ENCODE measurements around the gene NUTM2D.
"Not testable (repeated sequence)": the region's sequence is repeated elsewhere in the genome, so short reads cannot be mapped to it uniquely, and the experiment has no call there.

NUTM2D gene

DNA sequence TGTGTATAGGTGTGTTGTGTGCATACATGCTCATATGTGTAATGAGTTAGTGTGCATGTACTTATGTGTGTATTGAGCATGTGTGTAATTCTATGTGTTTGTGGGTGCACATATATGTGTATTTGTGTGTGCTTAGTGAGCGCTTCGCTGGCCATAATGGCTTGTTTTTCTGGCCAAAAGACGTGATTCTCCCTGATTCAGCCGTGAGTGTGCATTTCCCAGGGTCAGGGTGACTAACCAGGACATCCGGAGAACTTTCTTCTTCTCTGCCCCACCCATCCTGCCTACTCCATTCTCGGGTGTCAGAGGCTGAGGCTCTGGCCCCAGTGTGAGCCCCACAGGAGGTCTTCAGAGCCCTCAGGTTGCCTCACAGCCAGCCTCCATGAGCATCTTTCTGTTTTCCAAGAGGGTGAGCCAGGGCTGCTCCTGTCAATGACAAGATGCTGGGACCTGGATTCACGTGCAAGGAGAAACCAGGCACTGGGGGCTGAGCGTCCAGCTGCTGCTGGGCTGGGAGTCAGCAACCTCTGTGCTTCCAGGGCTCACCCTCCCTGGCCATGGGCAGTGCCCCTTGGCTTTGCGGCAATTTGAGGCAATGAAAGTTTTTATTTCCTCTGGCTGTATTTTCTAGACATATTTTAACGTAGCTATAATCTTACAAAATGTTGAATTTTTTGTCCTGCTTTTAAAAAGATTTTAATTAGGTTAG lies 25.8 kb downstream of the NUTM2D start:
- not testable (repeated sequence) for DNase-seq

DNA sequence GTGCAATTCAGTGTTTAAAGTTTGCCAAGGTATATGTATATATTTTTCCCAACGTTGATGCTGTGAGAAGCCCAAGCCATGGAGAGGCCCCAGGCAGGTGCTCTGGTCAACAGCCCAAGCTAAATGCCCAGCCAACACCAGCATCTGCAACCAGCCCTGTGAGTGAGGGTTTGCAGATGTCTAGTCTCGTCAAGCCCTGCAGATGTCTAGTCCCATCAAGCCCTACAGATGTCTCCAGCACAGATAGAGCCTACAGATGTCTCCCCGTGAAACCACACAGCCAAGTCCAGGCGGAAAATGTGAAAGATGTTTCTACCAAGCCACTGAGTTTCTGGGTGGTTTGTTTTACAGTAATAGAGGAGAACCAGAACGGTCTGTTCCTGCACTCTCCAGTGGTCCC lies 26.7 kb downstream of the NUTM2D start:
- not testable (repeated sequence) for DNase-seq

DNA sequence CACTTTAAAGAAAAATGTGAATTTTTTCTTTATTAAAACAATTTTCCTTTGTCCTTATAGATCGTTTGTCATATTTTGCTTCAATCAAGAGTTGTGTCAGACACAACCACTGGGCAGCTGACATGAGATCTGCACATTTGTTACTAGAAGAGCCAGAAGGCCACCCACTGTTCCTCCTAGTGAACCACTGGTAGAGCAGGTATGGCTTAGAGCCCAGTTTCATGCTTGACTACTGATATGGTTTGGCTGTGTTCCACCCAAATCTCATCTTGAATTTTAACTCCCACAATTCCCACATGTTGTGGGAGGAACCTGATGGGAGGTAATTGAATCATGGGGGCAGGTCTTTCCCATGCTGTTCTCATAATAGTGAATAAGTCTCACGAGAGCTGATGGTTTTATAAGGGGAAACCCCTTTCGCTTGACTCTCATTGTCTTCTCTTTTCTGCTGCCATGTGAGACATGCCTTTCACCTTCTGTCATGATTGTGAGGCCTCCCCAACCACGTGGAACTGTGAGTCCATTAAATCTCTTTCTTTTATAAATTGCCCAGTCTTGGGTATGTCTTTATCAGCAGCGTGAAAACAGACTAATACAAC lies 28.3 kb downstream of the NUTM2D start:
- DNase-seq: not testable (repeated sequence)

DNA sequence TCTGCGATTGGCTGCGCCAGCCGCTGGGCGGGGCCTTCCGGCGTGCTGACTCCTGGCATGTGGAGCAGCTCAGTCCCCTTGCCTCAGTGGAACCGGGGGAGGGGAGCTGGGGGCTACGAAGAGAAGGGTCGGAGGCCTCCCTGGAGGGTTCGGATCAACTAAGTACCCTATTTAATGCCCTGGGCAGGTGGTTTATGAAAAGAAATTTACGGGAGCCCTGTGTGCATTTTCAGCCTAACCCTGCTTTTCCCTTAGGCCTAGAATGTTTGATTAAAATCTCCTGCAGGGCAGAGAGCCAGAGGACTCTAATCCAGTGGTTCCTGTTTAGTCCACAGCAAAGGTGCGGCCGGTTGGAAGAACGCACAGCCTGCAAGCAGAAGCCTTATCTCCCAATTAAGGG lies 33.8 kb downstream of the NUTM2D start:
- not testable (repeated sequence) for DNase-seq

DNA sequence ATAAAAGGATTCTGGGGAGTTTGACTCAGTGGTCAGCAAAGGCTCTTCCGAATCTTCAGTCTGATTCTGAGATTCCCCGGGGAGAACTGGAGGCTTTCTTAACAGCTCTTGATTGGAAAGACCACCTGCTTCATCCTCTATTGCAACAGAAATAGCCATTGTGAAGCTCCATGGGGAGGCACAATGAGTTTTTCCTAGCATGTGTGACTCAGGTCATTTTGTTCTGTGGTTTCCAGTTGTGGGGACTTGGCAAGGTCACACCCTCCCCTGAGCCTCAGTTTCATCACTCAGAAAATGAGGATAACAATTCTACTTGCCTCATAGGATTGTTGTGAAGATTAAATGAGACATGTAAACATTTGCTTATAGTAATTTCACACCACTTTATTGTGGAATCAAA lies 38.7 kb downstream of the NUTM2D start:
- not testable (repeated sequence) for DNase-seq

DNA sequence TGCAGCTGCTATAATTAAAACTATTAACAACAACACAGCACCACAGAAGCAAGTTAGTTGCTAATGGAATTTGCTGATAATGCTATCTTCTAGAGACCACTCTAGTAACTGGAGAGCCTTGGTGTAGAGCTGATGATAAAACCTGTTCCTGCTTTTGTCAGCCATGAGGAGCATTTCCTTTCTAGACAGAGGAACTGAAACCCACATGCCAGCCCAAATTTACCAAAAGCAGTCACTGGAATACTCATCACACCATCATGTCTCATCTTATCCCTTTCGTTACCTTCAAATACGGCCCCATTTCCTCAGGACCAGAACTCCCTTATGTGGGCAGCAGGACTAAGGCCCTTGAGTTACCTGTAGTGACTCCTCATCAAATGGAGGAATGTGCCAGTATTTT lies 40.9 kb downstream of the NUTM2D start:
- DNase-seq: not testable (repeated sequence)

DNA sequence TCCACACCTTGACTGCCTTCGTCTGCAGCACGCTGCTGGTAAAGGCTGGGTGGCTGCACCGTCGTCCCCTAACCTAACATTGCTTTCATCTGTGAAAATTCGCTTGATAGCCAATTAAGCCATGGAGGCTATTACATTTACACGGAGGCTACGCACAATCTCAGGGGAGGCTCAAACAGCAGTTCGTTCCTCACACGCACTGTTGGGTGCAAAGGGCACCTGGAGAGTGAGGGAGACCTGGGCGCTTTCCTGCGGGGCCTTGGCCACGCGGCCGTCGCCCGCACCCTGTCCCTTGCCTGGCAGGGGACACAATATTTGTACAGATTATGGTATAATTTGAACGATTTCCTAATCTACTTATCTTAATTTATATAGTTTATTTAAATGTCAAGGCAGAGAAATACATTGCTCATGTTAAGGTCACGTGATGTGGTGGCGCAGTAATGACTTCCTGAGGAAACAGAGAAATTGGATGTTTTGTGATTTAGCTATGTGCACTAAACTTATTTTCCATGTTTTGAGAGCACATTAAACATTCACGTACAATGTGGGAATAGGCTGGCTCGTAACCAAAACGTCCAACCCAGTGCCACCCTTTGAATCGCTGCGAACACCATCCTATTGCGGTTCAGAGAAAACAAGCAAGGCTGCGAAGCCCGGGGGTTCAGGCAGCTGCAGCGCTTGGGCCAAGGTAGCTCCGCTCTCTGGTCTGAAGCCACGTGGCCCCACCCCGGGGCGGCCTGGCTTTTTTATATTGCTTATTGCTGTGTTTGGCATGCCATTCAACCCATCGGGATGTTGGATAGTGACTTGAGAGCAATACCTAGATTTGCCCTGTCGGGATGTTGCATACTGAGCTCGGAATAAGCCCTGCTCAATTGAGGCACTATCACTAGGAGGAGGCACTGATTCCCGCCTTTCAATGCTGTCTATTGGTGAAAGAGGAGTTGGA lies 50.2 kb downstream of the NUTM2D start:
- not testable (repeated sequence) for DNase-seq

DNA sequence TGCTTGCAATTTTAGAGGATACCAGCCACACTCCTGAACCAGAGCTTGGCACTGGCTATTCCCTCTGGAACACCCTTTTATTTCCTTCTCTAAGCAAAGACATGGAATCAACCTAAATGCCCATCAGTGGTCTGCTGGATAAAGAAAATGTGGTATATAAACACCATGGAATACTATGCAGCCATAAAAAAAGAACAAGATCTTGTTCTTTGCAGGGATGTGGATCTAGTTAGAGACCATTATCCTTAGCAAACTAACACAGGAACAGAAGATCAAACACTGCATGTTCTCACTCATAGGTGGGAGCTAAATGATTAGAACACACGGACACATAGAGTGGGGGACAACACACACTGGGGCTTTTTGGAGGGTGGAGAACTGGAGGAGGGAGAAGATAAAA lies 56.4 kb downstream of the NUTM2D start:
- DNase-seq: not testable (repeated sequence)

All from GOT3 (cell line).